Activated CD4-positive, alpha-beta T cell treated with anti-CD3 and anti-CD28 coated beads, Interleukin-2, Interleukin-6, amounts not matched to agents 100 ng/mL and 50 ng/mL, durations not matched to agents 16 hours and 8 hours (primary cell): Measurements from ENCODE around the gene ENPP7.
A peak's percentile ranks its signal among the peaks of the same experiment; 100 is the strongest.

ENCODE experiments used
- DNase-seq: peaks from one replicate; pipeline ENCODE4 v3.0.0-alpha.2; 2020

ENPP7 gene

GRCh38 chr17:79733692-79734070 is 2.9 kb downstream of the ENPP7 start:
- no peak for DNase-seq

- DNase-seq, result no peak
Measured at GRCh38 chr17:79735096-79735495, 4.4 kb downstream of the ENPP7 start.

- DNase-seq, result no peak
Measured at GRCh38 chr17:79737046-79737921, 6.5 kb downstream of the ENPP7 start.

GRCh38 chr17:79737922-79738578 is 7.3 kb downstream of the ENPP7 start:
- no peak for DNase-seq

GRCh38 chr17:79738643-79739042 is 7.9 kb downstream of the ENPP7 start:
- no peak for DNase-seq

GRCh38 chr17:79739148-79740062 is 8.7 kb downstream of the ENPP7 start:
- no peak for DNase-seq

- no peak for DNase-seq
Measured at GRCh38 chr17:79740413-79740812, 9.7 kb downstream of the ENPP7 start.

GRCh38 chr17:79741401-79741750 is 10.6 kb downstream of the ENPP7 start:
- DNase-seq, result no peak

GRCh38 chr17:79741751-79742588 is 11.2 kb downstream of the ENPP7 start:
- DNase-seq, result peak; percentile 78

GRCh38 chr17:79742589-79742918 is 11.8 kb downstream of the ENPP7 start:
- no peak for DNase-seq

GRCh38 chr17:79742951-79743476 is 12.3 kb downstream of the ENPP7 start:
- no peak for DNase-seq

- DNase-seq, result no peak
Measured at GRCh38 chr17:79743614-79744013, 12.9 kb downstream of the ENPP7 start.

GRCh38 chr17:79745641-79746105 is 14.9 kb downstream of the ENPP7 start:
- DNase-seq, result no peak

- no peak for DNase-seq
Measured at GRCh38 chr17:79746889-79747507, 16.3 kb downstream of the ENPP7 start.

GRCh38 chr17:79747508-79748294 is 17.0 kb downstream of the ENPP7 start:
- DNase-seq, result no peak

- no peak for DNase-seq
Measured at GRCh38 chr17:79748295-79749099, 17.8 kb downstream of the ENPP7 start.

- DNase-seq, result no peak
Measured at GRCh38 chr17:79749156-79749815, 18.5 kb downstream of the ENPP7 start.

- DNase-seq, result no peak
Measured at GRCh38 chr17:79749958-79750357, 19.2 kb downstream of the ENPP7 start.
